Adrenal gland (tissue), 12 donors: ENCODE data around the gene PPM1A. TPM values are rescaled to one million over a fixed set of nuclear protein-coding genes. Genes with fewer than 3 reads are reported as not detected.

Experiments used
- DNase-seq, 7 donors: peaks; one replicate each; pipeline ENCODE4 v3.0.0-alpha.2; 2019 to 2020
- H3K27ac ChIP-seq, 5 donors: fragments of 200-600 bp; sonication (generic) in 4 of 5; 1 replicate in 3 of 5; 2 replicates in 2 of 5; pipeline versions ENCODE4 v1.5.1 to v1.8.0; 2016 to 2020; ENCODE audit warnings: mild to moderate bottlenecking in 1 of 5
- H3K27me3 ChIP-seq: fragments of 200-600 bp; 2 replicates; pipeline ENCODE4 v1.8.0; 2021
- H3K36me3 ChIP-seq, 2 donors: fragments of 200-600 bp; replicated peaks in 1 of 2; 1 replicate in 1 of 2; 2 replicates in 1 of 2; pipeline versions ENCODE4 v1.5.1 to v1.8.0; 2018 to 2022
- H3K4me1 ChIP-seq, 2 donors: fragments of 200-600 bp; replicated peaks in 1 of 2; 1 replicate in 1 of 2; 2 replicates in 1 of 2; pipeline versions ENCODE4 v1.5.1 to v1.8.0; 2018 to 2021
- H3K4me3 ChIP-seq, 4 donors: fragments of 200-600 bp; sonication (generic) in 3 of 4; one replicate each; pipeline ENCODE4 v1.5.1; 2016 to 2018
- H3K9me3 ChIP-seq, 3 donors: fragments of 200-600 bp; sonication (generic) in 1 of 3; replicated peaks in 1 of 3; 1 replicate in 2 of 3; 2 replicates in 1 of 3; pipeline versions ENCODE4 v1.5.1 to v1.8.0; 2016 to 2021
- POLR2A ChIP-seq, 2 donors: fragments of 450-650 bp; IDR thresholded peaks; one replicate each; pipeline ENCODE4 v1.6.1; 2017; ENCODE audit warnings: antibody characterized with exemption in 2 of 2, mild to moderate bottlenecking in 2 of 2, moderate library complexity in 1 of 2
- WGBS, 4 donors: extraction: QIAGEN DNeasy Blood & Tissue Kit in 2 of 4; methylation state at CpG; one replicate each; pipeline versions ENCODE4 v1.1.5 to v1.1.7; 2013 to 2017; 5-methylcytosine and 5-hydroxymethylcytosine counted together
- intact Hi-C, 2 donors: fragments of 100-400 bp; cut with DNase I; formaldehyde crosslinking; loops; one replicate each; pipeline versions ENCODE4 v1.14.1 to v1.15.0; 2022 to 2023
- polyA plus RNA-seq, 3 donors: library from polyadenylated mRNA; stranded (reverse); fragments of 200-250 nt in 2 of 3; fragments of 350-450 nt in 1 of 3; fragmentation: Illumina TruSeq in 1 of 3; extraction: RNeasy Lipid Tissue Mini Kit (QIAGEN cat#74804) in 1 of 3; gene quantifications; one replicate each; pipeline ENCODE4 v1.2.3, GENCODE V29; 2013 to 2014
- total RNA-seq, 9 donors: library from RNA; depleted of rRNA in 4 of 9; stranded (reverse); fragments of >200 nt in 4 of 9; fragments of 120-200 nt in 1 of 9; fragmentation: NEBNext Ultra II Directional in 1 of 9; extraction: Animal tissue kit (Norgen Biotek cat#: 25700) in 1 of 9; gene quantifications; one replicate each; pipeline versions ENCODE4 v1.1.0 to v1.2.4, GENCODE V29; 2013 to 2023
- TF ChIP-seq, protein P1 (sequence below), 6 experiments: fragments of 450-650 bp in 4 of 6; fragments of 200-600 bp in 2 of 6; sonication (generic) in 1 of 6; IDR thresholded peaks; 1 replicate in 5 of 6; 2 replicates in 1 of 6; pipeline versions ENCODE4 v1.5.1 to v1.8.0; 2016 to 2021; ENCODE audit warnings: antibody characterized with exemption in 6 of 6, mild to moderate bottlenecking in 2 of 6, moderate library complexity in 1 of 6
- donor health status: healthy with polysubstance abuse.
- donor health status: Bipolar disorder and iron deficiency.
- donor health status: DM: yes; HTN: yes; CAD: no.
- donor health status: DM: no; HTN: no; CAD: no.
- donor health status: DM: no; HTN: no; CAD: no.
- donor health status: DM: yes; HTN: yes; CAD: no.

Gene PPM1A
- total and polyA plus RNA-seq, 12 donors = 19.1 to 56.5 (median 34.2) TPM

DNA sequence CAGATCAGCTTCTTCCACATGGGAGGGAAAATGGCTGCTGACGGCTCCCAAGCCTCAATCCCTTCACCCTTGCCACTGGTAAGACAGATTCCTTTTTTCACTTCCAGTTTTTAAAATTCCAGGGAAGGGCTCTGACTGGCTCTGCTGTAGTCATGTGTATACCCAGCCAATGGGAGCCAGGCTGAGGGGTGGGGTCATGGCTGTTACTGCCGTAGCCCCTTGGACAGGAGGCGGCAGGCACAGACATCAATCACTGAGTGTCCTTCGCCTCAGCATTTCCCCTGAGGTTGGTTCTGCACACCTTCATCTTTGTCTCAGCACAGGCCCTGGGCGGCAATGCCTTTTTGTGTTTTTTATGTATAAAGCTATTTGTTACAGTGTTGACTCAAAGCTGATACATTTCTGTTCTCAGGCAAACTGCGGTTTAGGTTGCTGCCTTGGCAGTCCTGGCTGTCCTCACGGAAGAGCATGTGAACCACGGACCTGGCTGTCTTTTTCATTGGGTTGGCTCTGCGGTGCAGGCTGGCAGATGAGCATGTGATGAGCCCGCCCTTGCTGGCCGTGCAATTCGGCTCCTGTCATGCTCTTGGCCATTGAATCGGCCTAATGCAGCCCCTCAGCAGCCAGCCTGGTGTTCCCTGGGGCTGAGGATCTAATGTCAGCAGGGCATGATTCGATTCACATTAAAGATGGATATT is 74.3 kb downstream of the PPM1A start:
- intact Hi-C loops = loop anchor here in 1 of 2 donors (10.0 kb wide), 1 partner anchor 69 kb away; no protein-coding TSS in a partner anchor
- TF ChIP-seq POLR2A (IDR thresholded peaks at IDR 0.05) = no peak
- TF ChIP-seq, protein P1, sequence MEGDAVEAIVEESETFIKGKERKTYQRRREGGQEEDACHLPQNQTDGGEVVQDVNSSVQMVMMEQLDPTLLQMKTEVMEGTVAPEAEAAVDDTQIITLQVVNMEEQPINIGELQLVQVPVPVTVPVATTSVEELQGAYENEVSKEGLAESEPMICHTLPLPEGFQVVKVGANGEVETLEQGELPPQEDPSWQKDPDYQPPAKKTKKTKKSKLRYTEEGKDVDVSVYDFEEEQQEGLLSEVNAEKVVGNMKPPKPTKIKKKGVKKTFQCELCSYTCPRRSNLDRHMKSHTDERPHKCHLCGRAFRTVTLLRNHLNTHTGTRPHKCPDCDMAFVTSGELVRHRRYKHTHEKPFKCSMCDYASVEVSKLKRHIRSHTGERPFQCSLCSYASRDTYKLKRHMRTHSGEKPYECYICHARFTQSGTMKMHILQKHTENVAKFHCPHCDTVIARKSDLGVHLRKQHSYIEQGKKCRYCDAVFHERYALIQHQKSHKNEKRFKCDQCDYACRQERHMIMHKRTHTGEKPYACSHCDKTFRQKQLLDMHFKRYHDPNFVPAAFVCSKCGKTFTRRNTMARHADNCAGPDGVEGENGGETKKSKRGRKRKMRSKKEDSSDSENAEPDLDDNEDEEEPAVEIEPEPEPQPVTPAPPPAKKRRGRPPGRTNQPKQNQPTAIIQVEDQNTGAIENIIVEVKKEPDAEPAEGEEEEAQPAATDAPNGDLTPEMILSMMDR (IDR thresholded peaks at IDR 0.05) = no peak
- Histone ChIP-seq H3K4me3 (no peak overlapping the region), H3K4me1 (no peaks in the 10 kb centered on the region), H3K27ac (no peak overlapping the region), H3K36me3 (no peaks in the 10 kb centered on the region), H3K9me3 (no peaks in the 10 kb centered on the region), H3K27me3 (peaks cover 10% of the 10 kb centered on the region)
- peak in 3 of 7 donors; percentile 2 to 29 (median 10) for DNase-seq
- WGBS, 4 donors = 53 to 63% (median 59%) methylated on average over 11 to 14 of the region's 14 CpGs

DNA sequence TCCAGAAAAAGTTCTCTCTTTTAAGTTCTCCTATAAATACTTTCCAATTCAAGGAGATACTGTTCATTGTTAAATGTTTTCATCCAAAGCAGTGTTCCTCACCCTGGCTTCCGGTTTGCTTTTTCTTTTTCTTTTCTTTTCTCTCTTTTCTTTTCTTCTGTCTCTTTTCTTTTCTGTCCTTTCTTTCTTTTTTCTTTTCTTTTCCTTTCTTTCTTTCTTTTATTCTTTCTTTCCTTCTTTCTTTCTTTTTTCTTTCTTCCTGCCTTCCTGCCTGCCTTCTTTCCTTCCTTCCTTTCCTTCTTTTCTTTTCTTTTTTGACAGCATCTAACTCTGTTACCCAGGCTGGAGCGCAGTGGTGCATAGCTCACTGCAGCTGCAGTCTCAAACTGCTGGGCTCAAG is 75.8 kb downstream of the PPM1A start:
- H3K9me3 ChIP-seq = no peaks in the 10 kb centered on the region
- 94 to 100% (median 96%) methylated on average over 2 of the region's 2 CpGs for WGBS, 4 donors
- no peaks in the 10 kb centered on the region for H3K4me1 ChIP-seq
- H3K4me3 ChIP-seq = no peak overlapping the region
- intact Hi-C loops = loop anchor here in 1 of 2 donors (10.0 kb wide), 1 partner anchor 70 kb away; no protein-coding TSS in a partner anchor
- no peak for TF ChIP-seq POLR2A (IDR thresholded peaks at IDR 0.05)
- TF ChIP-seq, protein P1 (IDR thresholded peaks at IDR 0.05) = no peak
- H3K27me3 ChIP-seq = peaks cover 10% of the 10 kb centered on the region
- no peak overlapping the region for H3K27ac ChIP-seq
- no peaks in the 10 kb centered on the region for H3K36me3 ChIP-seq
- DNase-seq = no peak

DNA sequence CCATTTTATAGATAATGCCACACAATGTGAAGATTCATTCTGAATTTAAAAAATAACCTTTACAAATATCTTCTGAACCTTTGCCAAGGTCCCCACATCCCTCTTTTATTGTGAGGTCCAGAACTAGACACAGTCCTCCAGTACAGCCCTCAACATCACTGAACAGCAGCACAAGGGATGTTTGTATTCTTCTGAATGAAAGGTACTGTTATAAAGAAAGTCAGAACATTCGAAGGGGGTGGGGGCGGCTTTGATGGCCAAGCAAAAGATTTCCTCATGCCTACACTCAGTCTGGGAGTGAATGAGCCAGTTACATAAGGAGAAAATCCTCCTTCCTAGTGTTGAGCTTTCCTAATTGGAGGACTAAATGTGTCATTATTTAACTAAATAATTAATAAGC is 77.3 kb downstream of the PPM1A start:
- TF ChIP-seq, protein P1 (IDR thresholded peaks at IDR 0.05) = no peak
- TF ChIP-seq POLR2A (IDR thresholded peaks at IDR 0.05) = no peak
- Histone ChIP-seq H3K4me3 (no peak overlapping the region), H3K9me3 (no peaks in the 10 kb centered on the region), H3K27ac (no peak overlapping the region), H3K27me3 (peaks cover 10% of the 10 kb centered on the region), H3K36me3 (no peaks in the 10 kb centered on the region), H3K4me1 (no peaks in the 10 kb centered on the region)
- DNase-seq = no peak
- WGBS, 4 donors = 84 to 87% (median 86%) methylated on average over 2 of the region's 2 CpGs
- intact Hi-C loops = loop anchor here in 1 of 2 donors (10.0 kb wide), 1 partner anchor 71 kb away; no protein-coding TSS in a partner anchor

DNA sequence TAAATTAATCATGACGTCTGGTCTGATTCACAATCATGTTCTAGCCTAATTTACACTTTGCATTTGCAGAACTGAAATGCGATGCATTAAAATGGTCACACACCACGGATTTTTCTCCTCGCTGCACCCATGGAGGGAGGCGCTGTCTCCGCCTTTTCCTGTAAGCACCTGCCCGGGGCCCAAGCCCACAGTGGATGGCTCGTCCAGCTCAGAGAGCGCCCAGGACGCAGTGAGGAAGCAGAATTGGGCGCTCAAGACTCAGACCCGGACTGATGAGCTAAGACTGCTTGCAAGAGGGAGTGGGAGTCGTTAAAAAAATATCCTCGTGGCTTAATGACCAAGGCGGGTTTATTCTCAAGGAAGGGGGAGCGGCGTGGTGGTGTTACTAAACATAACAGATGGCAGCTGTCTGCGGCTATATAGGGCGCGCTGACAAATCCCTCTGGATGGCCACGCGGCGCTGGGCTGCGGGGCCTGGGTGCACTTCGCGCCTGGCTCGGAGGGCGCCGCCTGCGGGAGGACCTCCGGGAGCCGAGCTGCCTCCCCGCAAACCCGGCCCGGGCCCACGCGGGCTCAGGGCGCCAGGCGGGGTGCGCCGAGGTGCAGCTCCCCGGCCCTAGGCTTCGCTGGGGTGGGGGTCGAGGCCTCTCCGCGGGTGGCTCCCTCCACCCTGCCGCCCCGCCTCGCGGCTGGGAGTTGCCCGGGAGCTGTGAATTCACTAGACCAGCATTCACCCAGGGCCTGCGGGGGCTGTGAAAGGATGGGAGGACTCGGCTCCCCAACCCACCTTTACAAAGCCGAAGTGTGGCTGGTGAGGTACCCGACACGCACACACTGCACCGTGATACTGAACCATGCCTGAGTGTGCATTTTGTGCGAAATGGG is 78.7 kb downstream of the PPM1A start:
- H3K27ac ChIP-seq = peak overlapping the region in 1 of 5 donors; percentile 24
- intact Hi-C loops = loop anchor here in 1 of 2 donors (10.0 kb wide), 1 partner anchor 73 kb away; no protein-coding TSS in a partner anchor
- H3K4me1 ChIP-seq = no peaks in the 10 kb centered on the region
- DNase-seq = peak in 1 of 7 donors; percentile 59
- 28 to 46% (median 39%) methylated on average over 20 to 58 of the region's 58 CpGs for WGBS, 4 donors
- TF ChIP-seq POLR2A (IDR thresholded peaks at IDR 0.05) = no peak
- TF ChIP-seq, protein P1 (IDR thresholded peaks at IDR 0.05) = no peak
- H3K4me3 ChIP-seq = peak overlapping the region in 1 of 4 donors; percentile 23
- H3K27me3 ChIP-seq = peaks cover 10% of the 10 kb centered on the region
- H3K9me3 ChIP-seq = no peaks in the 10 kb centered on the region
- H3K36me3 ChIP-seq = no peaks in the 10 kb centered on the region
